K562 (cell line): ENCODE data around the gene CCDC174.

Experiments used
- BRF1 ChIP-seq: IDR thresholded peaks from 3 replicates; pipeline ENCODE4 v1.6.1; 2011; ENCODE audit warnings: borderline replicate concordance, mild to moderate bottlenecking; ENCODE audit not compliant: insufficient read length; ENCODE audit errors: extremely low read depth
- PHF8 ChIP-seq: fragments of 200-600 bp; sonication (generic); IDR thresholded peaks from 2 replicates; pipeline ENCODE4 v1.6.1; 2012; ENCODE audit warnings: mixed run types, mild to moderate bottlenecking, inconsistent platforms, low read length, moderate library complexity, borderline replicate concordance
- POLR2AphosphoS5 ChIP-seq: IDR thresholded peaks from 2 replicates; pipeline ENCODE4 v1.6.1; 2011; ENCODE audit warnings: mild to moderate bottlenecking, low read depth, low read length, moderate library complexity; ENCODE audit not compliant: control insufficient read depth, insufficient read depth
- STAG1 ChIP-seq: sonication (generic); formaldehyde crosslinking; IDR thresholded peaks from 2 replicates; pipeline ENCODE4 v1.5.0; 2020; ENCODE audit warnings: missing genetic modification reagents, borderline replicate concordance
- ZC3H11A ChIP-seq: IDR thresholded peaks from 2 replicates; pipeline ENCODE4 v1.6.1; 2012; ENCODE audit warnings: low read depth, low read length, improper control_type of control experiment

DNA sequence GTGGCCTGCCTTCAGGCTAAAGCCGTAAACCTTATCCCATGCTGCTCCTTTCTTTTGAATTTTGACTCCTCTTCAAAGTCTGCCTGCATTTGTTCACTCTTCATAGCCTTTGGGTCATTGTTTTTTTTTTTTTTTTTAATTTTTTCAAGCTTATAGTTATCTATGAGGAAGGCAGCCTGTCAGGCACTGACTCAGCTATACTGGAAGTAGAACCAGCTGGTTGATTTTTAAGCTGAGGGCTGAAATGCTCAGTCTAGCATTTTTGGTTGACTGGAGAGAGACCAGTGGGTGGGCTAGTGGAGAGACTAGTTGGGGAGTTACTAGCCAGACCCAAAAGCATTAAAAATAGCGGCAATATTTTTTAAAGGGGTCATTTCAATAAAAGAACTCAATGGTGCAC lies 67.4 kb downstream of the CCDC174 start:
- TF ChIP-seq POLR2AphosphoS5, result no peak
- no peak for TF ChIP-seq ZC3H11A
- TF ChIP-seq PHF8, result no peak
- no peak for TF ChIP-seq STAG1 (CRISPR knock-in tag)
- TF ChIP-seq BRF1, result no peak
